ENCODE results near the gene CEACAM20. TPM values are rescaled to one million over a fixed set of nuclear protein-coding genes. Genes with fewer than 3 reads are reported as not detected.

CEACAM20 gene
- total and polyA plus RNA-seq, 4 donors, result 0.10 TPM; not detected in 3

DNA sequence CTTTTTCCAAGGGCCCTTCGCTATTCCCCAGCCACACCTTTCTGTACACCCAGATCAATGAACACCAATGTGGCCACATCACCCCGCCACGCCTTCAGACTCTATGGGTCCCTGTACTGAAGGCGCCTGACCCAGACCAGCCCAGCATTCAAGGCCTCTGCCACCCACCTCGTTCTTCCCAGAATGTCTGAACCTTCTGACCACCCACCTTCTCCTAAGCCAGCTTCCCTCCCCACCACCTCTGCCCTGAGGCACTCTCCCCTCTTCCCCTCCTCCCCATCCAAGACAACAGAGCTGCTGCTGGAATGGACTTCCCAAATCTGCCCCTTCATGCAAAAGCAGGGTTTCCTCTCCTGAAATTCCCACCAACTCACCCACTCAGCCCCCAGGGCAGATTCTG is 3.3 kb upstream of the CEACAM20 start:
- no peak overlapping the region for H3K4me3 ChIP-seq (ENCODE audit: low read depth, low read length)
- no peaks in the 10 kb centered on the region for H3K9me3 ChIP-seq (ENCODE audit: control insufficient read depth, insufficient read depth, low read length)
- 77% methylated on average over 5 of the region's 5 CpGs for WGBS (ENCODE audit: insufficient coverage)
- H3K27me3 ChIP-seq (ENCODE audit: control insufficient read depth, insufficient read depth, low read length), result no peaks in the 10 kb centered on the region
- H3K27ac ChIP-seq (ENCODE audit: low read depth, low read length), result no peak overlapping the region
- no peak for DNase-seq (ENCODE audit: low read depth in 4 of 6, low spot score in 6 of 6)
- no peaks in the 10 kb centered on the region for H3K36me3 ChIP-seq (ENCODE audit: control insufficient read depth, insufficient read depth, low read length)
- H3K4me1 ChIP-seq (ENCODE audit: control insufficient read depth, insufficient read depth, low read length), result no peaks in the 10 kb centered on the region

DNA sequence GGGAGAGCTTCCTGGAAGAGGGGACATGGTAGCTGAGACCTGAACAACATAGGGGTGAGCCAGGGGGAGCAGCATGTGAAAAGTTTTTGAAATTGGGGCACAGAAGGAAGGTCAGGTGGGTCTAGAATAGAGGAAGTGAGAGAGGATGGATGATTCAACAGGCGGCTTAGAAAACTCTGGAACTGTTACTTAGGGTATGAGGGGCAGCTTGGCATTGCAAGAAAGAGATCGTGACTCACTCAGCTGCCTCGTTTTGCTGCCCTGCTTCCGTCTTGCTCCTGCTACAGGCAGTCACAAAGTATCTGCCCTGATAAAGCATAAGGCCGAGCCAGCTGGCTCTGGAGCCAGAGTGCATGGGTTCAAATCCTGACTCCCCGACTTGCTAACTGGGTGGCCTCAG is 1.3 kb upstream of the CEACAM20 start:
- H3K9me3 ChIP-seq (ENCODE audit: control insufficient read depth, insufficient read depth, low read length), result no peaks in the 10 kb centered on the region
- H3K4me1 ChIP-seq (ENCODE audit: control insufficient read depth, insufficient read depth, low read length), result no peaks in the 10 kb centered on the region
- H3K27me3 ChIP-seq (ENCODE audit: control insufficient read depth, insufficient read depth, low read length), result no peaks in the 10 kb centered on the region
- H3K27ac ChIP-seq (ENCODE audit: low read depth, low read length), result no peak overlapping the region
- 66% methylated on average over 6 of the region's 6 CpGs for WGBS (ENCODE audit: insufficient coverage)
- no peaks in the 10 kb centered on the region for H3K36me3 ChIP-seq (ENCODE audit: control insufficient read depth, insufficient read depth, low read length)
- DNase-seq (ENCODE audit: low read depth in 4 of 6, low spot score in 6 of 6), result no peak
- no peak overlapping the region for H3K4me3 ChIP-seq (ENCODE audit: low read depth, low read length)

DNA sequence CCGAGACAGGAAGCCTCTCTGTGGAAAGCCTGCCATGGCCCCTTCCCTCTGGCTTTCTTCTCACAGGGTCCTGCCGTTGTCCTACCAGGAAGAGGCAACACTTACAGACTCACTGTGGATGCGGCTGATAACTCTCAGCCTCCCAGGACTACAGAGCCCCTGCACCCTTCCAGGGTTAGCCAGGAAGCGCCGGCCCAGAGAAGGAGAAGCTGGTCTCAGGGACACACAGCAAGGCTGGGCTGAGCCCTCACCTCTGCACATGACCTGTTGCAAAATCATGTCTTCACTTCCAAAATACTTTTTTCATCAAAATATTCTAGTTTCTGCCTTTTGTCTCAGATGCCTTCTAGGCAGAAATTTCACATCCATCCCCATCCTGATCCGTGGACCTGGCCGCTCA is 1.9 kb downstream of the CEACAM20 start:
- no peaks in the 10 kb centered on the region for H3K36me3 ChIP-seq (ENCODE audit: control insufficient read depth, insufficient read depth, low read length)
- DNase-seq (ENCODE audit: low read depth in 4 of 6, low spot score in 6 of 6), result no peak
- H3K9me3 ChIP-seq (ENCODE audit: control insufficient read depth, insufficient read depth, low read length), result no peaks in the 10 kb centered on the region
- 82% methylated on average over 7 of the region's 7 CpGs for WGBS (ENCODE audit: insufficient coverage)
- H3K4me3 ChIP-seq (ENCODE audit: low read depth, low read length), result no peak overlapping the region
- H3K27ac ChIP-seq (ENCODE audit: low read depth, low read length), result no peak overlapping the region
- H3K4me1 ChIP-seq (ENCODE audit: control insufficient read depth, insufficient read depth, low read length), result no peaks in the 10 kb centered on the region
- H3K27me3 ChIP-seq (ENCODE audit: control insufficient read depth, insufficient read depth, low read length), result no peaks in the 10 kb centered on the region

DNA sequence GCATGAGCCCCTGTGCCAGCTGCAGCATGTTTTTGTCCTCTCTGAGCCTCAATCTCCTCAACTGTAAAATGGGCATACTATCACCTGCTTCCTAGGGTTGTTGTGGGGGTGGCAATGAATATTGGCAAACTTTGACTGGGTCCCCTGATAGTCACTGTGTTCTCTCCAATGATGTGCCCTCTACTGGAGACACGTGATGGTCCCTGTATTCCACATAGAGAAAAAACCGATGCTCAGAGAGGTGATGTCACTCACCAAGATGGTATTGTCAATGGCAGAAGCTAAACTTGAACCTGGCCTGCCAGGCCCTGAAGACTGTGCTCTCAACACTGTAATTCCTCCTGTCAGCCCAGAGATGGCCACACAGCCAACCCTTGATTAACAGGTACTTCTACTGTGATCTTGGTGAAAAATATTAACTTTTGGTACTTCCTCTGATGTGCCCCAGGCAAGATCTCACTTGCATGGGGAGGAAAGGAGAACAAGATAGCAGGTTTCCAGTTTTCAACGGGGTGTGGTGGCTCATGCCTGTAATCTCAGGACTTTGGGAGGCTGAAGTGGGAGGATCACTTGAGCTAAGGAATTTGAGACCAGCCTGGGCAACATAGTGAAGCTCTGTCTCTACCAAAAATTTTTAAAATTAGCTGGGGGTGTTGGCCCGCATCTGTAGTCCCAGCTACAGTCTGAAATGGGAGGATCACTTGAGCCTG is 3.6 kb downstream of the CEACAM20 start:
- 43% methylated on average over 4 of the region's 4 CpGs for WGBS (ENCODE audit: insufficient coverage)
- DNase-seq (ENCODE audit: low read depth in 4 of 6, low spot score in 6 of 6), result no peak
- H3K9me3 ChIP-seq (ENCODE audit: control insufficient read depth, insufficient read depth, low read length), result no peaks in the 10 kb centered on the region
- no peak overlapping the region for H3K4me3 ChIP-seq (ENCODE audit: low read depth, low read length)
- H3K27ac ChIP-seq (ENCODE audit: low read depth, low read length), result no peak overlapping the region
- no peaks in the 10 kb centered on the region for H3K36me3 ChIP-seq (ENCODE audit: control insufficient read depth, insufficient read depth, low read length)
- H3K4me1 ChIP-seq (ENCODE audit: control insufficient read depth, insufficient read depth, low read length), result no peaks in the 10 kb centered on the region
- no peaks in the 10 kb centered on the region for H3K27me3 ChIP-seq (ENCODE audit: control insufficient read depth, insufficient read depth, low read length)

DNA sequence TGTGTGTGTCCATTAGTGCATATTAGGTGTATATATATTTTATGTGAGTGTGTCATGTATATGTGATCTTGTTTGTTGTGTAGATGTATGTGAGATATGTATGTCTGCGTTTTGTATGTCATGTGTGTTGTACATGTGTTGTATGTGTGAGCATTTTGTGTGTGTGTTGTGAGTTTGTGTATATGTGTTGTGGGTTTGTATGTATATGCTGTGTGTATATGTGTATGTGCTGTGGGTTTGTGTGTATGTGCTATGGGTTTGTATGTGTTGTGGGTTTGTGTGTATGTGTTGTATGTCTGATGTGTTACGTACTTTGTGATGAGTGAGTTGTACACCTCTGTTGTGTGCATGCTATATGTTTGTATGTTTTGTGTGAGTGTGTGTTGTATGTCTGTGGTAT is 8.1 kb downstream of the CEACAM20 start:
- 82% methylated on average over 2 of the region's 2 CpGs for WGBS (ENCODE audit: insufficient coverage)
- Histone ChIP-seq H3K27ac (ENCODE audit: low read depth, low read length) (no peak overlapping the region), H3K27me3 (ENCODE audit: control insufficient read depth, insufficient read depth, low read length) (no peaks in the 10 kb centered on the region), H3K4me3 (ENCODE audit: low read depth, low read length) (no peak overlapping the region), H3K4me1 (ENCODE audit: control insufficient read depth, insufficient read depth, low read length) (no peaks in the 10 kb centered on the region), H3K9me3 (ENCODE audit: control insufficient read depth, insufficient read depth, low read length) (no peaks in the 10 kb centered on the region), H3K36me3 (ENCODE audit: control insufficient read depth, insufficient read depth, low read length) (no peaks in the 10 kb centered on the region)
- no peak for DNase-seq (ENCODE audit: low read depth in 4 of 6, low spot score in 6 of 6)

DNA sequence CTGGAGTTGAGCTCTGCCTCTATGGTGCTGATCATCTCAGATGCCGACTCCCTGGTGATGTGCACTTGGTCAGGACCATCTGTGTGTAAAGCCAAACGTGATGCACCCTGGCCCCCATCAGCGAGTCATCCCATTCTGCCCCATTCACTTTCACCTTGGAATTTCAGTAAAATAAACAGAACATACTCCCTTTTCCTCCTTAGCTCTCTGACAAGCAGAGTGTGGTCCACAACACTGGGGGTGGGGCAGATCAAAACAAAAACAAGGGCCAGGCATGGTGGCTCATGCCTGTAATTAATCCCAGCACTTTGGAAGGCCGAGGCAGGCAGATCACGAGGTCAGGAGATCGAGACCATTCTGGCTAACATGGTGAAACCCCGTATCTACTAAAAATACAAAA is 12.3 kb downstream of the CEACAM20 start:
- Histone ChIP-seq H3K36me3 (ENCODE audit: control insufficient read depth, insufficient read depth, low read length) (no peaks in the 10 kb centered on the region), H3K27me3 (ENCODE audit: control insufficient read depth, insufficient read depth, low read length) (peaks cover 4% of the 10 kb centered on the region), H3K9me3 (ENCODE audit: control insufficient read depth, insufficient read depth, low read length) (no peaks in the 10 kb centered on the region), H3K27ac (ENCODE audit: low read depth, low read length) (no peak overlapping the region), H3K4me3 (ENCODE audit: low read depth, low read length) (no peak overlapping the region), H3K4me1 (ENCODE audit: control insufficient read depth, insufficient read depth, low read length) (no peaks in the 10 kb centered on the region)
- no peak for DNase-seq (ENCODE audit: low read depth in 4 of 6, low spot score in 6 of 6)
- 66% methylated on average over 5 of the region's 7 CpGs for WGBS (ENCODE audit: insufficient coverage)

DNA sequence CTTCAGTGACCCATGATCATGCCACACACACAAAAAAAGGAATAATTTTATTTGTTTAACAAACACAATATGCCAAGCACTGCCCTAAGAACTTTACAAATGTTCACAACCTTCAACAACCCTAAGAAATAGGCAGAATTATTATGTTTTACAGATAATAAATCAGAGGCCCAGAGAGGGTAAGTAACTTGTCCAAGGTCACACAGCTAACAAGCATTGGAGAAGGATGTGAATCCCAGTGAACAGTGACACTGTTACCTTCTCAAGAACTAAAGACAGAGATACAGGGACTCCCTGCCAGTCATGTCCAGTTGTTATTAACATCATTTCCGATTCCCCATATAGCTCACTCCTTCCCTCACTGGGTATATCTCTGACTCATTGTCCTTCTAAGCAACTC is 13.6 kb downstream of the CEACAM20 start:
- peaks cover 9% of the 10 kb centered on the region for H3K27me3 ChIP-seq (ENCODE audit: control insufficient read depth, insufficient read depth, low read length)
- H3K27ac ChIP-seq (ENCODE audit: low read depth, low read length), result no peak overlapping the region
- no peaks in the 10 kb centered on the region for H3K36me3 ChIP-seq (ENCODE audit: control insufficient read depth, insufficient read depth, low read length)
- 100% methylated on average over 1 of the region's 1 CpG for WGBS (ENCODE audit: insufficient coverage)
- H3K4me1 ChIP-seq (ENCODE audit: control insufficient read depth, insufficient read depth, low read length), result no peaks in the 10 kb centered on the region
- H3K4me3 ChIP-seq (ENCODE audit: low read depth, low read length), result no peak overlapping the region
- DNase-seq (ENCODE audit: low read depth in 4 of 6, low spot score in 6 of 6), result no peak
- no peaks in the 10 kb centered on the region for H3K9me3 ChIP-seq (ENCODE audit: control insufficient read depth, insufficient read depth, low read length)

DNA sequence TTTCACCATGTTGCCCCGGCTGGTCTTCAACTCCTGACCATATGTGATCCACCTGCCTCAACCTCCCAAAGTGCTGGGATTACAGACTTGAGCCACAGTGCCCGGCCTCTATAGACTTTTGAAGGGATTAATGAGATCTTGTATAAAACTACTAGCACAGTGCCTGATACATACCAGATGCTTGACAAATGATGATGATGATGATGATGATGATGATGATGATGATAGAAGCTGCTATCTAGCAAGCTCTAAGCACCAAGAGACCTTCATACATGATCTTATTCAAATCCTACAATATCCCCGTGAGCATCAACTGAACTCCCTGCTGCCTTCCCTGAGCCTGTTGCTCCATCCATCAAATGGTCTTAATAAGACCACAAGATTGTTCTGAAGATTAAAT is 14.4 kb downstream of the CEACAM20 start:
- no CpG with 5 or more reads among the region's 3 CpGs for WGBS (ENCODE audit: insufficient coverage)
- no peaks in the 10 kb centered on the region for H3K36me3 ChIP-seq (ENCODE audit: control insufficient read depth, insufficient read depth, low read length)
- H3K27me3 ChIP-seq (ENCODE audit: control insufficient read depth, insufficient read depth, low read length), result peaks cover 9% of the 10 kb centered on the region
- H3K27ac ChIP-seq (ENCODE audit: low read depth, low read length), result no peak overlapping the region
- no peaks in the 10 kb centered on the region for H3K4me1 ChIP-seq (ENCODE audit: control insufficient read depth, insufficient read depth, low read length)
- no peak overlapping the region for H3K4me3 ChIP-seq (ENCODE audit: low read depth, low read length)
- no peaks in the 10 kb centered on the region for H3K9me3 ChIP-seq (ENCODE audit: control insufficient read depth, insufficient read depth, low read length)
- no peak for DNase-seq (ENCODE audit: low read depth in 4 of 6, low spot score in 6 of 6)

DNA sequence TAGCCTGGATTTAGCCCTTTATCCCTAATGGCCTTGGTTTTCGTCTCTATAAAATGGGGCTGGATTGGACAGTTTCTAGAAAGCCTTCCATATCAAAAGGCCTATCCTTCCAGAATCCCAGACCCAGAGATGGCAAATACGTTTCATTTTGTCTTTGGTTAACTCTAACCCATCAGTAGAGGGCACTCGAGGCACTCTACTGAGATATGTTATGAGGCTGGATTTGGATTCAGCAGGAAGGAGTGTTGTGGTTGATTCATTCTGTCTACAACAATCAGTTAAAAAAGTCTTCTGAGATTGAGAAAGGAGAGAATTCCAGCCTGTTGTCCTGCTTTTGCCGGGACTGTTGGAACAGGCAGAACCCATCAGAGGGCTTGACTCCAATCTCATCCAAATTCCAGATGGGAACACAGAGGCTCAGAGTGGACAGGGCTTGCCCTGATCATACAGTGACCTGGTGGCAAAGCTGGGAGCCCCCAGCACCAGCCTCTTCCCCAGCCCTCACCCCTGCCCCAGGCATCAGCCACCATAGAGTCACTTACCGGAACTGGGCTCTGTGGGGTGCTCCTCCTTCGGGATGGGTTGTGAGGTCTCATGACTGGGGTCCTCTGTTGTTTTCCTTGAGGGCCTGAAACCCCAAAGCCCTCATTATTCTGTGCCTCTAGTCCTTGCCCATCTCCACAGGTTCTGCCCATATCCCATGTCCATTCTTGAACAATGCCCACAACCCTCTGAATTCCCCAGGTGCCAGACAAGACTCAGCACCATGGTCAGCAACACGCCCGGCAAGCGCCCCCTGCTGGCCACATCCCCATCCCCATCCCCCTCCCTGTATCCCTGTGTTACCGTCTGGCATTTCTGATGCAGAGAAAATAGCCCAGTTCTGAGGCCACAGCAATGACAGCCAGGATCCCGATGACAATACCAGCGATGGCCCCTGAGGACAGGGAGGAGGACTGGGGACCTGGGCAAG is 16.9 kb downstream of the CEACAM20 start:
- DNase-seq (ENCODE audit: low read depth in 4 of 6, low spot score in 6 of 6), result no peak
- no peaks in the 10 kb centered on the region for H3K36me3 ChIP-seq (ENCODE audit: control insufficient read depth, insufficient read depth, low read length)
- peaks cover 14% of the 10 kb centered on the region for H3K27me3 ChIP-seq (ENCODE audit: control insufficient read depth, insufficient read depth, low read length)
- no peaks in the 10 kb centered on the region for H3K4me1 ChIP-seq (ENCODE audit: control insufficient read depth, insufficient read depth, low read length)
- WGBS (ENCODE audit: insufficient coverage), result 45% methylated on average over 5 of the region's 12 CpGs
- no peak overlapping the region for H3K4me3 ChIP-seq (ENCODE audit: low read depth, low read length)
- H3K9me3 ChIP-seq (ENCODE audit: control insufficient read depth, insufficient read depth, low read length), result no peaks in the 10 kb centered on the region
- H3K27ac ChIP-seq (ENCODE audit: low read depth, low read length), result no peak overlapping the region

DNA sequence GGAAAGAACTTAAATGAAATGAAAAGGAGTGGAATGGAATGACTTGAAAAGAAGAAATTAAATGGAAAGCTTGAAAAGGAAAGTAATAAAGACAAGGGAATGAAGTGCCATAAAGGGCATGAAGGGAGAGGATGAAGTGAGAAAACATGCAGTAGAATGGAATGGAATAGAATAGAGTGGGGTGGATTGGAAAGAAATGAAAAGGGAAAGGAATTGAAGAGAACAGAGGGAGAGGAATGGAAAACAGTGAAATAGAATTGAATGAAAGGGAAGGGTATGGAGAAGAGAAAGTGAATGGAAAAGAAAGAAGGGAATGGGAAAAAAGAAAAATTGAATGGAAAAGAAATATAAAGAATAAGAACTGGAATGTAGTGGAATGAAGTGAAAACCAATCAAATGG is 20.0 kb downstream of the CEACAM20 start:
- no peak overlapping the region for H3K4me3 ChIP-seq (ENCODE audit: low read depth, low read length)
- no peaks in the 10 kb centered on the region for H3K4me1 ChIP-seq (ENCODE audit: control insufficient read depth, insufficient read depth, low read length)
- DNase-seq (ENCODE audit: low read depth in 4 of 6, low spot score in 6 of 6), result no peak
- H3K27ac ChIP-seq (ENCODE audit: low read depth, low read length), result no peak overlapping the region
- H3K27me3 ChIP-seq (ENCODE audit: control insufficient read depth, insufficient read depth, low read length), result peaks cover 25% of the 10 kb centered on the region
- no peaks in the 10 kb centered on the region for H3K9me3 ChIP-seq (ENCODE audit: control insufficient read depth, insufficient read depth, low read length)
- no peaks in the 10 kb centered on the region for H3K36me3 ChIP-seq (ENCODE audit: control insufficient read depth, insufficient read depth, low read length)

Data from spinal cord (tissue), 10 donors.